Stimulated activated CD4-positive, alpha-beta T cell treated with anti-CD3 and anti-CD28 coated beads, Interleukin-2, amount 100 ng/mL, for 4 hours (primary cell): Measurements from ENCODE around the gene NEK1.

Source experiments
- DNase-seq: peaks from one replicate; pipeline ENCODE4 v3.0.0-alpha.2; 2020; ENCODE audit warnings: low read depth

NEK1 gene

GRCh38 chr4:169611991-169612870 lies at the start of gene NEK1:
NEK1 (minus strand) TSS chr4:169612583; CDS start chr4:169602630, 9,953 bp downstream.
- DNase-seq: peak; percentile 85

GRCh38 chr4:169661761-169662160 lies 49.4 kb upstream of the NEK1 start:
- no peak for DNase-seq

GRCh38 chr4:169660929-169661328 lies 48.5 kb upstream of the NEK1 start:
- no peak for DNase-seq

- peak; percentile 68 for DNase-seq
These were observed 47.6 kb upstream of the NEK1 start for GRCh38 chr4:169659716-169660670.

- DNase-seq: no peak
These were observed 46.8 kb upstream of the NEK1 start for GRCh38 chr4:169658975-169659715.

- no peak for DNase-seq
These were observed 45.8 kb upstream of the NEK1 start for GRCh38 chr4:169658196-169658595.

- no peak for DNase-seq
These were observed 45.2 kb upstream of the NEK1 start for GRCh38 chr4:169657470-169658107.

- DNase-seq: no peak
These were observed 43.0 kb upstream of the NEK1 start for GRCh38 chr4:169655401-169655800.

GRCh38 chr4:169652535-169652934 lies 40.2 kb upstream of the NEK1 start:
- DNase-seq: no peak

- DNase-seq: no peak
These were observed 38.0 kb upstream of the NEK1 start for GRCh38 chr4:169650227-169650936.

- no peak for DNase-seq
These were observed 37.3 kb upstream of the NEK1 start for GRCh38 chr4:169649545-169650226.

- no peak for DNase-seq
These were observed 33.2 kb upstream of the NEK1 start for GRCh38 chr4:169645627-169646026.

- no peak for DNase-seq
These were observed 32.4 kb upstream of the NEK1 start for GRCh38 chr4:169644802-169645201.

- DNase-seq: no peak
These were observed 28.0 kb upstream of the NEK1 start for GRCh38 chr4:169640261-169640870.

GRCh38 chr4:169634975-169635374 lies 22.6 kb upstream of the NEK1 start:
- no peak for DNase-seq

- no peak for DNase-seq
These were observed 20.5 kb upstream of the NEK1 start for GRCh38 chr4:169632896-169633295.

GRCh38 chr4:169630069-169630468 lies 17.7 kb upstream of the NEK1 start:
- no peak for DNase-seq

GRCh38 chr4:169628579-169628978 lies 16.2 kb upstream of the NEK1 start:
- no peak for DNase-seq

GRCh38 chr4:169627307-169627706 lies 14.9 kb upstream of the NEK1 start:
- DNase-seq: no peak
